K562 (cell line): ENCODE results near the gene ZNF474. TPM values are rescaled to one million over a fixed set of nuclear protein-coding genes. Genes with fewer than 3 reads are reported as not detected.

Source experiments
- BRD4 ChIP-seq: fragments of 200-600 bp; sonication (generic); IDR thresholded peaks from 2 replicates; pipeline ENCODE4 v1.6.1; 2017; ENCODE audit warnings: inconsistent platforms
- EP300 ChIP-seq: IDR thresholded peaks from 2 replicates; pipeline ENCODE4 v1.6.1; 2012; ENCODE audit warnings: low read length, improper control_type of control experiment
- HMGXB4 ChIP-seq: sonication (generic); formaldehyde crosslinking; IDR thresholded peaks from 2 replicates; pipeline ENCODE4 v1.8.1; 2023; ENCODE audit warnings: mild to moderate bottlenecking, missing genetic modification reagents
- HNRNPK ChIP-seq: fragments of 200-400 bp; formaldehyde crosslinking; IDR thresholded peaks from one replicate; pipeline ENCODE4 v1.6.1; 2018; ENCODE audit warnings: mild to moderate bottlenecking, low read depth, low read length; ENCODE audit not compliant: poor library complexity, severe bottlenecking
- NCOA1 ChIP-seq: fragments of 450-650 bp; IDR thresholded peaks from 2 replicates; pipeline ENCODE4 v1.6.1; 2016; ENCODE audit warnings: low read depth
- ZFP1 ChIP-seq: fragments of 450-650 bp; formaldehyde crosslinking; IDR thresholded peaks from 2 replicates; pipeline ENCODE4 v1.4.0; 2020; ENCODE audit warnings: mild to moderate bottlenecking, mixed read lengths
- polyA plus RNA-seq, 8 experiments: library from polyadenylated mRNA; depleted of rRNA in 4 of 8; stranded (reverse) in 5 of 8; unstranded in 3 of 8; fragments of >200 nt; fragmentation: Nextera tagmentation in 2 of 8; fragmentation: Illumina TruSeq in 1 of 8; extraction: Ambion mirVana in 2 of 8; extraction: Trizol in 1 of 8; gene quantifications; 2 replicates each; pipeline versions ENCODE4 v1.2.1 to v1.2.3, GENCODE V29; 2011 to 2014; ENCODE audit warnings: inconsistent platforms in 1 of 8, missing spikeins in 1 of 8
- total RNA-seq, 7 experiments: library from RNA; depleted of rRNA in 6 of 7; stranded (reverse); fragments of >200 nt in 6 of 7; fragmentation: Illumina TruSeq in 2 of 7; extraction: Trizol in 2 of 7; gene quantifications; 2 replicates each; pipeline versions ENCODE4 v1.2.1 to v1.2.3, GENCODE V29; 2011 to 2021; ENCODE audit warnings: low replicate concordance in 1 of 7
- TF ChIP-seq, protein P1 (sequence below): fragments of 250-450 bp; sonication (Bioruptor Pico); IDR thresholded peaks from 2 replicates; pipeline ENCODE4 v1.5.0; 2022; ENCODE audit warnings: mild to moderate bottlenecking
- TF ChIP-seq, protein P2 (sequence below): sonication (generic); formaldehyde crosslinking; IDR thresholded peaks from 2 replicates; pipeline ENCODE4 v1.8.0; 2022; ENCODE audit warnings: mild to moderate bottlenecking, missing genetic modification reagents
- TF ChIP-seq, protein P3 (sequence below), 2 experiments: fragments of 450-650 bp in 1 of 2; sonication (generic) in 1 of 2; formaldehyde crosslinking in 1 of 2; IDR thresholded peaks in 1 of 2; conservative IDR thresholded peaks in 1 of 2; 2 replicates each; pipeline versions ENCODE4 v1.6.1 to v1.8.1; 2016 to 2023; ENCODE audit warnings: mild to moderate bottlenecking in 2 of 2, moderate library complexity in 2 of 2, inconsistent platforms in 1 of 2, missing genetic modification reagents in 1 of 2

ZNF474 gene
- total and polyA plus RNA-seq, 9 of the 15 experiments (the other 6 are each of a cell fraction or from before 2014, with no cell fraction given) = 0.16 to 0.62 (median 0.39) TPM

DNA sequence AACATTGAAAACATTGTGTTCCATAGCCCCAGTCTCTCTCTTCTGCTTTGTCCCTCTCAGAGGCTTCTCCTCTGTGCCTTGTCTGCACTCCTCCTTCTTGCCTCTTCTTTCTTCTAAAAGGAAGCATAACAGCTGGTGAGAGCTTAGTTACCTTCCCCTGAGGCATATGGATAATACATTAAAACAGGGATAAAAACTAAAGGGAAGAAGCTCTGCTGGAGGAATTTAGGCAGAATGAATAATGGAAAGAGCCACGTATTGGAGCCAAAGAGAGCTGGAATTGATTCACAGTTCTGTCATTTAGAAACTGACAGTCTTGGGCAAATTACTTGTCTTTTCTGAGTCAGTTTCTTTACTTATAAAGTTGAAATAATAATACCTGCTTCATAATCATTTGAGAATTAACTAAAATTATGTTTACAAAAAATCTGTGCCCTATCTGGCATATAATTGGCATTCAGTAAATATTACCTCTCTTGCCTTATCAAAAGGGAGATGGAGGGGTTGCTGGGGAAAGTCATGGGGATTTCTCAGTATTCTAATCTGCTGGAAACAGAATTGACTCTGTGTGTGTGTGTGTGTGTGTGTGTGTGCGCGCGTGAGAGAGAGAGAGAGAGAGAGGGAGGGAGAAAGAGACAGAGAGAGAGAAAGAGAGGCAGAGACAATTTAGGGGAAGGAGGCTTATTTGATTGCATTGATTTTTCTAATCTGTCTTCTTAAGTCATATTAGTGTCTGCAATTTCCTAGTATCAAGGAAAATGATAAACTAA is 20.2 kb downstream of the ZNF474 start (continued):
- TF ChIP-seq, protein P1, sequence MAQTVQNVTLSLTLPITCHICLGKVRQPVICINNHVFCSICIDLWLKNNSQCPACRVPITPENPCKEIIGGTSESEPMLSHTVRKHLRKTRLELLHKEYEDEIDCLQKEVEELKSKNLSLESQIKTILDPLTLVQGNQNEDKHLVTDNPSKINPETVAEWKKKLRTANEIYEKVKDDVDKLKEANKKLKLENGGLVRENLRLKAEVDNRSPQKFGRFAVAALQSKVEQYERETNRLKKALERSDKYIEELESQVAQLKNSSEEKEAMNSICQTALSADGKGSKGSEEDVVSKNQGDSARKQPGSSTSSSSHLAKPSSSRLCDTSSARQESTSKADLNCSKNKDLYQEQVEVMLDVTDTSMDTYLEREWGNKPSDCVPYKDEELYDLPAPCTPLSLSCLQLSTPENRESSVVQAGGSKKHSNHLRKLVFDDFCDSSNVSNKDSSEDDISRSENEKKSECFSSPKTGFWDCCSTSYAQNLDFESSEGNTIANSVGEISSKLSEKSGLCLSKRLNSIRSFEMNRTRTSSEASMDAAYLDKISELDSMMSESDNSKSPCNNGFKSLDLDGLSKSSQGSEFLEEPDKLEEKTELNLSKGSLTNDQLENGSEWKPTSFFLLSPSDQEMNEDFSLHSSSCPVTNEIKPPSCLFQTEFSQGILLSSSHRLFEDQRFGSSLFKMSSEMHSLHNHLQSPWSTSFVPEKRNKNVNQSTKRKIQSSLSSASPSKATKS (CRISPR knock-in tag) = no peak
- TF ChIP-seq BRD4 = no peak
- TF ChIP-seq EP300 = no peak; the same call in 1 of the 2 replicates
- TF ChIP-seq HMGXB4 (CRISPR knock-in tag) = no peak
- TF ChIP-seq, protein P2, sequence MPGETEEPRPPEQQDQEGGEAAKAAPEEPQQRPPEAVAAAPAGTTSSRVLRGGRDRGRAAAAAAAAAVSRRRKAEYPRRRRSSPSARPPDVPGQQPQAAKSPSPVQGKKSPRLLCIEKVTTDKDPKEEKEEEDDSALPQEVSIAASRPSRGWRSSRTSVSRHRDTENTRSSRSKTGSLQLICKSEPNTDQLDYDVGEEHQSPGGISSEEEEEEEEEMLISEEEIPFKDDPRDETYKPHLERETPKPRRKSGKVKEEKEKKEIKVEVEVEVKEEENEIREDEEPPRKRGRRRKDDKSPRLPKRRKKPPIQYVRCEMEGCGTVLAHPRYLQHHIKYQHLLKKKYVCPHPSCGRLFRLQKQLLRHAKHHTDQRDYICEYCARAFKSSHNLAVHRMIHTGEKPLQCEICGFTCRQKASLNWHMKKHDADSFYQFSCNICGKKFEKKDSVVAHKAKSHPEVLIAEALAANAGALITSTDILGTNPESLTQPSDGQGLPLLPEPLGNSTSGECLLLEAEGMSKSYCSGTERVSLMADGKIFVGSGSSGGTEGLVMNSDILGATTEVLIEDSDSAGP (CRISPR knock-in tag) = no peak
- TF ChIP-seq ZFP1 (CRISPR knock-in tag) = no peak
- TF ChIP-seq NCOA1 = 0 out of 2 replicates have a peak, but pooled peaks have one; percentile 48
- no peak for TF ChIP-seq HNRNPK
- TF ChIP-seq, protein P3, sequence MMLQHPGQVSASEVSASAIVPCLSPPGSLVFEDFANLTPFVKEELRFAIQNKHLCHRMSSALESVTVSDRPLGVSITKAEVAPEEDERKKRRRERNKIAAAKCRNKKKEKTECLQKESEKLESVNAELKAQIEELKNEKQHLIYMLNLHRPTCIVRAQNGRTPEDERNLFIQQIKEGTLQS (IDR thresholded peaks at IDR 0.05) = no peak
- TF ChIP-seq, protein P3 (CRISPR knock-in tag; conservative IDR thresholded peaks at IDR 0.05) = no peak
- TF ChIP-seq, all 486 proteins: peak for 42
